GM12891 (cell line): Measurements from ENCODE around the gene LCAT.

Source experiments
- POLR2A ChIP-seq: IDR thresholded peaks from 2 replicates; pipeline ENCODE4 v1.6.1; 2011; ENCODE audit warnings: low read depth, low read length, control low read depth
- POLR2AphosphoS5 ChIP-seq: IDR thresholded peaks from 2 replicates; pipeline ENCODE4 v1.6.1; 2011; ENCODE audit warnings: low read depth, low read length, control low read depth
- POU2F2 ChIP-seq: IDR thresholded peaks from 2 replicates; pipeline ENCODE4 v1.6.1; 2011; ENCODE audit warnings: low read depth, mild to moderate bottlenecking, control low read depth, low read length, moderate library complexity
- SPI1 ChIP-seq: IDR thresholded peaks from 2 replicates; pipeline ENCODE4 v1.6.1; 2011; ENCODE audit warnings: low read depth, low read length, control low read depth
- TAF1 ChIP-seq: IDR thresholded peaks from 2 replicates; pipeline ENCODE4 v1.6.1; 2011; ENCODE audit warnings: low read depth, low read length, control low read depth

- TF ChIP-seq POLR2A (no peak), POLR2AphosphoS5 (no peak), POU2F2 (no peak), SPI1 (no peak), TAF1 (no peak)
Measured at GRCh38 chr16:67943619-67944504, at the start of gene LCAT.
